Vagina (tissue), 2 donors: Measurements from ENCODE around the gene STX1A. TPM values are rescaled to one million over a fixed set of nuclear protein-coding genes. Genes with fewer than 3 reads are reported as not detected.

ENCODE experiments used
- DNase-seq, 2 donors: peaks; one replicate each; pipeline ENCODE4 v3.0.0-alpha.2; 2017; ENCODE audit errors: extremely low spot score in 2 of 2
- H3K27ac ChIP-seq: fragments of 200-600 bp; sonication (generic); one replicate; pipeline ENCODE4 v1.5.1; 2019
- H3K27me3 ChIP-seq: fragments of 200-600 bp; sonication (generic); one replicate; pipeline ENCODE4 v1.5.1; 2019
- H3K36me3 ChIP-seq, 2 donors: fragments of 200-600 bp; sonication (generic); one replicate each; pipeline ENCODE4 v1.5.1; 2017 to 2019
- H3K4me1 ChIP-seq: fragments of 200-600 bp; sonication (generic); one replicate; pipeline ENCODE4 v1.5.1; 2019
- H3K4me3 ChIP-seq, 2 donors: fragments of 200-600 bp; sonication (generic); 1 replicate in 1 of 2; 2 replicates in 1 of 2; pipeline ENCODE4 v1.5.1; 2016 to 2019
- H3K9me3 ChIP-seq: fragments of 200-600 bp; sonication (generic); one replicate; pipeline ENCODE4 v1.5.1; 2019
- CTCF ChIP-seq, 3 experiments: fragments of 450-650 bp in 2 of 3; fragments of 200-600 bp in 1 of 3; sonication (generic) in 1 of 3; IDR thresholded peaks; one replicate each; pipeline ENCODE4 v1.5.1; 2017 to 2019; ENCODE audit warnings: antibody characterized with exemption in 3 of 3, mild to moderate bottlenecking in 2 of 3, moderate library complexity in 2 of 3
- POLR2A ChIP-seq, 2 donors: fragments of 450-650 bp; IDR thresholded peaks; one replicate each; pipeline ENCODE4 v1.6.1; 2017; ENCODE audit warnings: antibody characterized with exemption in 2 of 2, mild to moderate bottlenecking in 2 of 2, moderate library complexity in 2 of 2
- POLR2AphosphoS5 ChIP-seq, 2 donors: sonication (generic); formaldehyde crosslinking; IDR thresholded peaks; one replicate each; pipeline ENCODE4 v1.9.0; 2017; ENCODE audit warnings: antibody characterized with exemption in 2 of 2, mild to moderate bottlenecking in 2 of 2, low read depth in 1 of 2; ENCODE audit not compliant: insufficient read depth in 1 of 2
- intact Hi-C: fragments of 100-400 bp; cut with DNase I; formaldehyde crosslinking; loops from one replicate; pipeline ENCODE4 v1.15.1; 2023
- total RNA-seq: library from RNA; depleted of rRNA; stranded (reverse); fragments of >200 nt; gene quantifications from one replicate; pipeline ENCODE4 v1.2.3, GENCODE V29; 2016

STX1A gene
- total RNA-seq, 1 donor from 2014 or later, result 17.2 TPM

DNA sequence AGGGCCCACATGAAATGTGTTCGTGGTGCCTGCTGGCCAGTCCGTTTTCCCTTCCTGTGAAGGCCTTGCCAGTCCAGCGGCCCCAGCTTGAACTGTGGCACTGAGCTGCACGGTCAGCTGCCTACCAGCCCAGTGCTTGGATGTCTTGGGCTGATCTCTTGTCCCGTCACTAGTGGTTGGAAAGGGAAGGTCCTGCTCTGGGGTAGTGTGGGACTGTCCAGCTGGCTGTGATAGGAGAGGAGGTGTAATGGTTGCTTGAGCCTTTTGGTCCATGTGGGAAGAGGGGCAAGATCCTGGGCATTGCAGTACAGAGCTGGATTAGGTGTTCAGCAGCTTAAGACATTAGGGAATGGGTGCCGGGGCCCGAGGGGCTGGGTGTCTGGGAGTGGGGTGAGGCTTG lies 21.1 kb downstream of the STX1A start:
- no peak for DNase-seq
- no peak overlapping the region for H3K4me3 ChIP-seq
- H3K9me3 ChIP-seq, result no peaks in the 10 kb centered on the region
- TF ChIP-seq POLR2AphosphoS5 (IDR thresholded peaks at IDR 0.05; ENCODE audit: insufficient read depth in 1 of 2, low read depth in 1 of 2) (no peak), POLR2A (IDR thresholded peaks at IDR 0.05) (no peak), CTCF (IDR thresholded peaks at IDR 0.05) (no peak)
- H3K36me3 ChIP-seq, result peaks cover 0 to 49% of the 10 kb centered on the region in 2 donors
- intact Hi-C loops, result no loop called here
- H3K27ac ChIP-seq, result no peak overlapping the region
- peaks cover 1% of the 10 kb centered on the region for H3K4me1 ChIP-seq
- no peaks in the 10 kb centered on the region for H3K27me3 ChIP-seq

GRCh38 chr7:73696372-73696771 lies 23.1 kb downstream of the STX1A start:
- TF ChIP-seq POLR2AphosphoS5 (IDR thresholded peaks at IDR 0.05; ENCODE audit: insufficient read depth in 1 of 2, low read depth in 1 of 2), result no peak
- TF ChIP-seq POLR2A (IDR thresholded peaks at IDR 0.05), result no peak
- TF ChIP-seq CTCF (IDR thresholded peaks at IDR 0.05), result no peak
- Histone ChIP-seq H3K27me3 (no peaks in the 10 kb centered on the region), H3K4me3 (no peak overlapping the region), H3K9me3 (no peaks in the 10 kb centered on the region), H3K27ac (no peak overlapping the region), H3K36me3 (peaks cover 0 to 67% of the 10 kb centered on the region in 2 donors), H3K4me1 (no peaks in the 10 kb centered on the region)
- no peak for DNase-seq
- intact Hi-C loops, result no loop called here

GRCh38 chr7:73690646-73691045 lies 28.8 kb downstream of the STX1A start:
- Histone ChIP-seq H3K4me1 (peaks cover under 1% of the 10 kb centered on the region), H3K27me3 (no peaks in the 10 kb centered on the region), H3K27ac (no peak overlapping the region), H3K9me3 (no peaks in the 10 kb centered on the region), H3K4me3 (no peak overlapping the region), H3K36me3 (peaks cover 0 to 76% of the 10 kb centered on the region in 2 donors)
- intact Hi-C loops, result no loop called here
- TF ChIP-seq POLR2A (IDR thresholded peaks at IDR 0.05) (no peak), POLR2AphosphoS5 (IDR thresholded peaks at IDR 0.05; ENCODE audit: insufficient read depth in 1 of 2, low read depth in 1 of 2) (no peak), CTCF (IDR thresholded peaks at IDR 0.05) (no peak)
- DNase-seq, result no peak

DNA sequence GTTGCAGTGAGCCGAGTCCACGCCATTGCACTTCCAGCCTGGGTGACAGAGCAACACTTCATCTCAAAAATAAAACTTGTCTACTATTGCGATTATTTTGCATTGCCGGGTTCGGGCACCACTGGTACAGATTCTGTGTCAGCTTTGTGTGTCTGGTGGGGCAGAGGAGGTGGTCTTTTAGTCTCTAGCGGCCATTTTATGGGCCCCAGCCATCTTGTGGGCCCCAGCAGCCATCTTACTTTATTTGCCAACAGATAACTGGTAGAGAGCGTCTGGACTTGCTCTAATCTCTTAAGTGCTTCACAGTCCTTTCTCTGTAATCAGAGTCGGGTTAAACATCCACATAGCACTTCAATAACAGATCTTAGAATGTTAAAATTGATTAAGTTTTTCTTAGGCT lies 31.2 kb downstream of the STX1A start:
- H3K27me3 ChIP-seq, result no peaks in the 10 kb centered on the region
- no peak for TF ChIP-seq CTCF (IDR thresholded peaks at IDR 0.05)
- no peak for TF ChIP-seq POLR2A (IDR thresholded peaks at IDR 0.05)
- no peak for TF ChIP-seq POLR2AphosphoS5 (IDR thresholded peaks at IDR 0.05; ENCODE audit: insufficient read depth in 1 of 2, low read depth in 1 of 2)
- H3K36me3 ChIP-seq, result peaks cover 0 to 53% of the 10 kb centered on the region in 2 donors
- DNase-seq, result no peak
- peaks cover 21% of the 10 kb centered on the region for H3K4me1 ChIP-seq
- no peak overlapping the region for H3K27ac ChIP-seq
- H3K4me3 ChIP-seq, result no peak overlapping the region
- intact Hi-C loops, result no loop called here
- no peaks in the 10 kb centered on the region for H3K9me3 ChIP-seq

- TF ChIP-seq POLR2A (IDR thresholded peaks at IDR 0.05) (no peak), POLR2AphosphoS5 (IDR thresholded peaks at IDR 0.05; ENCODE audit: insufficient read depth in 1 of 2, low read depth in 1 of 2) (no peak), CTCF (IDR thresholded peaks at IDR 0.05) (no peak)
- intact Hi-C loops, result no loop called here
- Histone ChIP-seq H3K4me3 (no peak overlapping the region), H3K36me3 (peaks cover 0 to 27% of the 10 kb centered on the region in 2 donors), H3K27ac (no peak overlapping the region), H3K9me3 (no peaks in the 10 kb centered on the region), H3K4me1 (peaks cover 45% of the 10 kb centered on the region), H3K27me3 (no peaks in the 10 kb centered on the region)
- no peak for DNase-seq
These were observed 34.2 kb downstream of the STX1A start for GRCh38 chr7:73685311-73685710.
